HCT116 (cell line): ENCODE data around the gene RBM47.

ENCODE experiments used
- CTCF ChIP-seq, 3 experiments: fragments of 200-600 bp in 1 of 3; sonication (generic) in 1 of 3; IDR thresholded peaks in 2 of 3; conservative IDR thresholded peaks in 1 of 3; 2 replicates each; pipeline ENCODE4 v1.5.1; 2012 to 2017; ENCODE audit warnings: low read depth in 2 of 3, low read length in 2 of 3, antibody characterized with exemption in 1 of 3, borderline replicate concordance in 1 of 3, control low read depth in 1 of 3, mild to moderate bottlenecking in 1 of 3, mixed read lengths in 1 of 3, mixed run types in 1 of 3, moderate library complexity in 1 of 3; ENCODE audit not compliant: insufficient read depth in 1 of 3
- RAD21 ChIP-seq: IDR thresholded peaks from 2 replicates; pipeline ENCODE4 v1.6.1; 2012; ENCODE audit warnings: low read depth, mild to moderate bottlenecking

GRCh38 chr4:40445671-40446070 is 184.0 kb downstream of the RBM47 start:
- no peak for TF ChIP-seq CTCF (IDR thresholded peaks at IDR 0.05 in 2 of 3, conservative IDR thresholded peaks at IDR 0.05 in 1 of 3; ENCODE audit: borderline replicate concordance in 1 of 3, insufficient read depth in 1 of 3, low read depth in 2 of 3, low read length in 2 of 3)
- TF ChIP-seq RAD21: no peak
